ENCODE measurements around the gene NDUFB6. TPM values are rescaled to one million over a fixed set of nuclear protein-coding genes. Genes with fewer than 3 reads are reported as not detected.
A peak's percentile ranks its signal among the peaks of the same experiment; 100 is the strongest.
"Not testable (repeated sequence)": the region's sequence is repeated elsewhere in the genome, so short reads cannot be mapped to it uniquely, and the experiment has no call there.

The NDUFB6 gene
- total and polyA plus RNA-seq, 10 donors = 18.0 to 36.7 (median 26.1) TPM

DNA sequence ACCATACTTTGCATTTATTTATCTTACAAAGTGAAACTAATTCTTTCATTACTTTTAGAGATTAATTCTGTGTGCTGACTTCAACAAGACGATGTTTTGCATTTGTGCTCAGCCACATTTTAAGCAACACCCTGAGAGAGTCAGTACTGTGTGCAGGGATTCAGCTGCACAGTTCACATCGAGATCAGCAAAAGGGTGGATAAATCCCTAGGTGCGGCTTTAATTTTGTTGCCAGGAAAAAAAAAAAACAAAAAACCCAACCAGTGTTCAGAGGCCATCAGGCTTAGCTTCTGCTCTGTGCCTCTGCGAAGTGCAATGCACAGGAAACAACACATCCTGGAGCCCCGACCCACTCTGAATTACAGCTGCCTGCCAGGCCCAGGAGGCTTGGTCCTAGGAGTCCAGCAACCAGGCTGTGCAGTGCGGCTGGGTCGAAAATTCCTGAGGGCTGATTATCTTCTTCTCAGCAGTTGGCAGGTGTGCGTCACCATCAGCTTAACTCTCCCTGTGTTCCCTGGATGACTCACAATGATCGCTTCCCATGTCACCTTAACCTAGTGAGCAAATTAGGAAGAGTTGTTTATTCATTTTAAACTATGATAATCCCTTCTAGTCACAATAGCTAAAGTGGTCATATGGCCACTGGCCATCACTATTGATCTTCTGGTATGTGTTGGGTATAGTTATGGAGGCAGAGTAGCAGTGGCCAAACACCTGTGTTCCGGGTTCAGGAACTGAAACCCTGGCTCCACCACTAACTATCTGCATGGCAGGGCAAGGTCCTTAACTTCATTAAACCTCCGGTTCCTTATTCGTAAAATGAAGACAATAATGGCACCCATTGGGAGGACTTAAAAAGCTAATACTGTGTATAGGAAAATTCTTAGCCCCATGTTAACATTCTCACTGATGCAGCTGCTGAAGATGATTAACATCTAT is 31.2 kb upstream of the NDUFB6 start:
- 56 to 66% (median 63%) methylated on average over 12 of the region's 12 CpGs for WGBS, 5 donors
- H3K27me3 ChIP-seq (replicated peaks in 1 of 7) = no peaks in the 10 kb centered on the region
- H3K36me3 ChIP-seq = no peaks in the 10 kb centered on the region
- DNase-seq = no peak
- TF ChIP-seq POLR2AphosphoS5 (IDR thresholded peaks at IDR 0.05) (no peak), POLR2A (IDR thresholded peaks at IDR 0.05) (no peak)
- TF ChIP-seq, protein P1, sequence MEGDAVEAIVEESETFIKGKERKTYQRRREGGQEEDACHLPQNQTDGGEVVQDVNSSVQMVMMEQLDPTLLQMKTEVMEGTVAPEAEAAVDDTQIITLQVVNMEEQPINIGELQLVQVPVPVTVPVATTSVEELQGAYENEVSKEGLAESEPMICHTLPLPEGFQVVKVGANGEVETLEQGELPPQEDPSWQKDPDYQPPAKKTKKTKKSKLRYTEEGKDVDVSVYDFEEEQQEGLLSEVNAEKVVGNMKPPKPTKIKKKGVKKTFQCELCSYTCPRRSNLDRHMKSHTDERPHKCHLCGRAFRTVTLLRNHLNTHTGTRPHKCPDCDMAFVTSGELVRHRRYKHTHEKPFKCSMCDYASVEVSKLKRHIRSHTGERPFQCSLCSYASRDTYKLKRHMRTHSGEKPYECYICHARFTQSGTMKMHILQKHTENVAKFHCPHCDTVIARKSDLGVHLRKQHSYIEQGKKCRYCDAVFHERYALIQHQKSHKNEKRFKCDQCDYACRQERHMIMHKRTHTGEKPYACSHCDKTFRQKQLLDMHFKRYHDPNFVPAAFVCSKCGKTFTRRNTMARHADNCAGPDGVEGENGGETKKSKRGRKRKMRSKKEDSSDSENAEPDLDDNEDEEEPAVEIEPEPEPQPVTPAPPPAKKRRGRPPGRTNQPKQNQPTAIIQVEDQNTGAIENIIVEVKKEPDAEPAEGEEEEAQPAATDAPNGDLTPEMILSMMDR (IDR thresholded peaks at IDR 0.05 in 8 of 11, conservative IDR thresholded peaks at IDR 0.05 in 3 of 11) = no peak
- intact Hi-C loops (cut with DNase I; ENCODE audit: low total_unique reads) = no loop called here
- no peaks in the 10 kb centered on the region for H3K4me1 ChIP-seq
- H3K27ac ChIP-seq = peak overlapping the region in 1 of 8 donors; percentile 15
- no peak overlapping the region for H3K4me3 ChIP-seq
- peaks cover 0 to 14% (median 8%) of the 10 kb centered on the region in 8 donors for H3K9me3 ChIP-seq

DNA sequence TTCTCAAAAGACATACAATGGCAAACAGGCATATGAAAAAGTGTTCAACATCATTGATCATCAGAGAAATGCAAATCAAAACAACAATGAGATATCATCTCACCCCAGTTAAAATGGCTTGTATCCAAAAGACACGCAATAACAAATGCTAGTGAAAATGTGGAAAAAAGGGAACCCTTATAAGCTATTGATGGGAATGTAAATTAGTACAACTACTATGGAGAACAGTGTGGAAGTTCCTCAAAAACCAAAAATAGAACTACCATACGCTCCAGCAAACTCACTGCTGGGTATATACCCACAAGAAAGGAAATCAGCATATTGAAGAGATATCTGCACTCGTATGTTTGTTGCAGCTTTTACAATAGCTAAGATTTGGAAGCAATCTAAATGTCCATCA is 26.1 kb upstream of the NDUFB6 start:
- H3K4me1 ChIP-seq; H3K27ac ChIP-seq; H3K36me3 ChIP-seq; H3K4me3 ChIP-seq; DNase-seq; H3K9me3 ChIP-seq; H3K27me3 ChIP-seq (replicated peaks in 1 of 7); intact Hi-C loops (cut with DNase I; ENCODE audit: low total_unique reads): not testable (repeated sequence)
- 24 to 41% (median 31%) methylated on average over 3 of the region's 3 CpGs for WGBS, 5 donors

DNA sequence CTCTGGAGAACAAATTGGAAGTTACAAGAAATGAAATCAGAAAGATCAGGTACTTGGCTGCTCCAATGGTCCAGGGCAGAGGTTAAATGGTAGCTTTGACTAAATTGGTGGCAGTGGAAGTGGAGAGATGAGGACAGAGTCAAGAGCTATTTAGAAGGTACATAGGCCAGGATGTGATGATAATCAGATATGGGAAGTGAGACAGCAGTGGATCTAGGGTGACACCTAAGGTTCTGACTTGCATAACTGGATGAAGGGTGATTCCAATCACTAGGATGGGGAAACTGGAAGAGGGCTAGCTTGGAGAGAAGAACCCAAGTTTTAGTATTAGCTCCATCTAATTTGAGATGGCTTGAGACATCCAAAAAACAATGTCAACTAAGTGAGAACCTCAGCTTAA is 24.0 kb upstream of the NDUFB6 start:
- no peaks in the 10 kb centered on the region for H3K27me3 ChIP-seq (replicated peaks in 1 of 7)
- no peaks in the 10 kb centered on the region for H3K4me1 ChIP-seq
- intact Hi-C loops (cut with DNase I; ENCODE audit: low total_unique reads) = no loop called here
- no peak overlapping the region for H3K4me3 ChIP-seq
- no peaks in the 10 kb centered on the region for H3K9me3 ChIP-seq
- H3K27ac ChIP-seq = peak overlapping the region in 1 of 8 donors; percentile 18
- DNase-seq = no peak
- no peaks in the 10 kb centered on the region for H3K36me3 ChIP-seq
- no peak for TF ChIP-seq POLR2A (IDR thresholded peaks at IDR 0.05)
- TF ChIP-seq, protein P1 (IDR thresholded peaks at IDR 0.05 in 8 of 11, conservative IDR thresholded peaks at IDR 0.05 in 3 of 11) = no peak
- TF ChIP-seq POLR2AphosphoS5 (IDR thresholded peaks at IDR 0.05) = no peak

DNA sequence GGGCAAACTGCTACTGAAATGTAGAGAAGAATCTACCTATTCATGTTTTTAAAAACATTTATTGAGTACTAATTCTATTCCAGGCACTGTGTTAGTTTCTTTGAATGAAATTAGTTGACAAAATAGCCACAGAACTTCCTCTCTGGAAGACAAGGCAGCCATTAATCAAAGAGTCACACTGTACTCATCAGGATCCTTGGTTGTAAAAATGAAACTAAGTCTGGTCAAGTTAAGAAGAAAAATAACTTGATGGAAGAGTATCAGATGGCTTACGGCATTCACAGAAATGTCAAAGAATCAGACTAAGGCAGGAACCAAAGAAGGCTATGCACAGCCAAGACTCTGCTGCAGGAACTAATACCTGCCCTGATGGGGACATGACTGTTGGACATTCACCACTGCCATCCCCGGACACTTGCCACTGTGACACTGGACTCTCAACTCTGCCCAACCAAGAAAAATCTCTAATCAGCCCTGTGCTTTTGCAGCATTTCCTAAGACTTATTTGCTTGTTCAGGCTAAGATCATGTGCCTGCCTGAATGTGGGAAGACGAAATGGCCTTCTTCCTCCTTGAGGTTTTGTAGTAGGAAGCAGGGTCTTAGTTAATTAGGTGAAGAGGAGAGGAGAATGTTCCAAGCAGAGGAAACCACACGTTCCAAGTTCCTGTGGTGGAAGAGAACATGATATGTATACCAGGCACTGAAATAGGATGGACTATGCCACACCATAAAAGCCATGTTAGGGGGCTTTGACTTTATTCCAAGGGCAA is 23.3 kb upstream of the NDUFB6 start:
- no peaks in the 10 kb centered on the region for H3K27me3 ChIP-seq (replicated peaks in 1 of 7)
- H3K27ac ChIP-seq = peak overlapping the region in 1 of 8 donors; percentile 18
- WGBS, 5 donors = 40 to 53% (median 48%) methylated on average over 4 of the region's 4 CpGs
- H3K9me3 ChIP-seq = no peaks in the 10 kb centered on the region
- no peaks in the 10 kb centered on the region for H3K4me1 ChIP-seq
- H3K4me3 ChIP-seq = no peak overlapping the region
- TF ChIP-seq POLR2AphosphoS5 (IDR thresholded peaks at IDR 0.05) (no peak), POLR2A (IDR thresholded peaks at IDR 0.05) (no peak)
- TF ChIP-seq, protein P1 (IDR thresholded peaks at IDR 0.05 in 8 of 11, conservative IDR thresholded peaks at IDR 0.05 in 3 of 11) = no peak
- intact Hi-C loops (cut with DNase I; ENCODE audit: low total_unique reads) = no loop called here
- no peaks in the 10 kb centered on the region for H3K36me3 ChIP-seq
- no peak for DNase-seq

Measured in spleen (tissue), 11 donors.